Measurements from ENCODE around the gene PDGFRB. TPM values are rescaled to one million over a fixed set of nuclear protein-coding genes. Genes with fewer than 3 reads are reported as not detected.

The PDGFRB gene
- total and polyA plus RNA-seq, 2 of the 4 experiments (the other 2 are of a cell fraction) = 108 to 124 TPM

DNA sequence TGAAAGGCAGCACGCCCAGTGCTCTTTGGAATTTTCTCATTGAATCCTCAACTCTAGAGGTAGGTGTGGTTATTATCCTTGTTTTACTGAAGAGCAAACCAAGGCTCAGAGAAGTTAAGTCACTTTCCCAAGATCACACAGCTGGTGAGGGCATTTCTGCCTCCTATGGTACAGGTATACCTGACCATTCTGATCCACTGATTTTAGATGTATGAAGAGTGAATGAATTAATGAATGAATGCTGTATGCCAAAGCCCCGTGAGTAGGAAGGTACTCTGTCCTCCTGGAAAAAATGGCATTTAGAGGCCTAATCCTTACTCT, 51.1 kb downstream of the PDGFRB start:
- POLR2A ChIA-PET (ENCODE audit: unreplicated experiment) = no interaction called here
- no peak for TF ChIP-seq FOS (IDR thresholded peaks at IDR 0.05; ENCODE audit: low read depth, low read length)
- TF ChIP-seq, protein P1, sequence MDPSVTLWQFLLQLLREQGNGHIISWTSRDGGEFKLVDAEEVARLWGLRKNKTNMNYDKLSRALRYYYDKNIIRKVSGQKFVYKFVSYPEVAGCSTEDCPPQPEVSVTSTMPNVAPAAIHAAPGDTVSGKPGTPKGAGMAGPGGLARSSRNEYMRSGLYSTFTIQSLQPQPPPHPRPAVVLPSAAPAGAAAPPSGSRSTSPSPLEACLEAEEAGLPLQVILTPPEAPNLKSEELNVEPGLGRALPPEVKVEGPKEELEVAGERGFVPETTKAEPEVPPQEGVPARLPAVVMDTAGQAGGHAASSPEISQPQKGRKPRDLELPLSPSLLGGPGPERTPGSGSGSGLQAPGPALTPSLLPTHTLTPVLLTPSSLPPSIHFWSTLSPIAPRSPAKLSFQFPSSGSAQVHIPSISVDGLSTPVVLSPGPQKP (IDR thresholded peaks at IDR 0.05; ENCODE audit: borderline replicate concordance, low read depth, low read length) = no peak
- TF ChIP-seq SMC3 (IDR thresholded peaks at IDR 0.05; ENCODE audit: low read depth, low read length) = no peak
- no peak for TF ChIP-seq BHLHE40 (IDR thresholded peaks at IDR 0.05; ENCODE audit: low read depth, low read length)
- TF ChIP-seq MAZ (IDR thresholded peaks at IDR 0.05; ENCODE audit: borderline replicate concordance, low read depth, low read length) = no peak
- TF ChIP-seq RCOR1 (IDR thresholded peaks at IDR 0.05; ENCODE audit: insufficient replicate concordance, low read length) = no peak
- TF ChIP-seq CEBPB (IDR thresholded peaks at IDR 0.05; ENCODE audit: low read depth, low read length) = no peak

More for the DNA sequence above, 51.1 kb downstream of the PDGFRB start:
- Histone ChIP-seq H3K56ac (ENCODE audit: extremely low read depth, insufficient read depth, low read length) (no peak overlapping the region), H3K9ac (ENCODE audit: low read depth, low read length) (no peak overlapping the region), H3K14ac (replicated peaks; ENCODE audit: low read depth, low read length) (no peak overlapping the region), H2BK15ac (ENCODE audit: low read depth, low read length) (no peak overlapping the region), H2AFZ (replicated peaks; ENCODE audit: low read length, poor library complexity) (no peak overlapping the region), H2AK9ac (replicated peaks; ENCODE audit: low read depth, low read length, poor library complexity) (no peak overlapping the region), H4K91ac (ENCODE audit: insufficient read depth, low read depth, low read length) (no peak overlapping the region), H3K9me3 (ENCODE audit: control insufficient read depth, insufficient read depth, low read length) (no peaks in the 10 kb centered on the region), H4K8ac (ENCODE audit: low read depth in 2 of 2, low read length in 2 of 2) (no peak overlapping the region), H2BK5ac (ENCODE audit: low read depth, low read length, poor library complexity, severe bottlenecking) (no peak overlapping the region), H3K9me1 (ENCODE audit: insufficient read depth, low read length) (peaks cover 13% of the 10 kb centered on the region), H2AK5ac (ENCODE audit: low read depth, low read length) (no peak overlapping the region), H2BK20ac (ENCODE audit: low read depth, low read length) (no peak overlapping the region), H3K4me3 (ENCODE audit: insufficient read depth, low read depth, low read length) (no peak overlapping the region), H4K20me1 (ENCODE audit: insufficient read depth, low read length) (no peaks in the 10 kb centered on the region), H3K23ac (ENCODE audit: low read depth, low read length) (no peak overlapping the region), H3K79me1 (ENCODE audit: low read depth in 1 of 2, low read length in 2 of 2) (no peaks in the 10 kb centered on the region), H2BK120ac (ENCODE audit: low read depth, low read length) (no peak overlapping the region), H3K4me2 (ENCODE audit: low read depth, low read length) (no peak overlapping the region), H3K27me3 (ENCODE audit: control insufficient read depth, insufficient read depth, low read length) (no peaks in the 10 kb centered on the region), H3K27ac (ENCODE audit: insufficient read depth, low read length) (no peak overlapping the region), H3K36me3 (ENCODE audit: control insufficient read depth, insufficient read depth, low read length) (no peaks in the 10 kb centered on the region), H3K4ac (ENCODE audit: low read depth, low read length) (no peak overlapping the region), H4K5ac (ENCODE audit: low read depth, low read length) (no peak overlapping the region), H3K4me1 (ENCODE audit: control insufficient read depth, insufficient read depth, low read length) (peaks cover 14% of the 10 kb centered on the region), H3K18ac (ENCODE audit: low read depth, low read length) (no peak overlapping the region)
- ATAC-seq (ENCODE audit: low read depth) (no peak), DNase-seq (no peak)
- dilution Hi-C loops (cut with HindIII; ENCODE audit: low sequenced_read_pairs, unreplicated experiment) = no loop called here
- WGBS, 2 experiments (ENCODE audit: extremely low coverage in 2 of 2, insufficient read length in 1 of 2) = no CpG with 5 or more reads among the region's 2 CpGs
- no TSS peak for BruUV-seq (replicated peaks)
- intact Hi-C loops (cut with micrococcal nuclease) = no loop called here
- CTCF ChIA-PET = interaction anchor here (0.6 kb wide), 1 partner anchor 565 kb away, joined by 4 read pairs; no protein-coding TSS in a partner anchor
- in situ Hi-C loops (cut with MboI; ENCODE audit: low sequenced_read_pairs) = no loop called here
